NT2/D1 (cell line): Measurements from ENCODE around the gene VRK2.
"Not testable (repeated sequence)": the region's sequence is repeated elsewhere in the genome, so short reads cannot be mapped to it uniquely, and the experiment has no call there.

ENCODE experiments used
- DNase-seq: peaks from one replicate; pipeline ENCODE4 v3.0.0-alpha.2; 2011; ENCODE audit warnings: low read depth, low spot score
- H3K27me3 ChIP-seq: 2 replicates; pipeline ENCODE4 v1.6.0; 2011; ENCODE audit warnings: mild to moderate bottlenecking; ENCODE audit not compliant: insufficient read length, insufficient read depth
- H3K36me3 ChIP-seq: 2 replicates; pipeline ENCODE4 v1.6.1; 2011; ENCODE audit warnings: mild to moderate bottlenecking, low read length, mixed read lengths; ENCODE audit not compliant: insufficient read depth, insufficient read length
- H3K4me1 ChIP-seq: 2 replicates; pipeline ENCODE4 v1.5.1; 2011; ENCODE audit not compliant: insufficient read depth, insufficient read length
- H3K4me3 ChIP-seq: 2 replicates; pipeline ENCODE4 v1.5.1; 2011; ENCODE audit warnings: low read depth; ENCODE audit not compliant: insufficient read length
- H3K9ac ChIP-seq: 2 replicates; pipeline ENCODE4 v1.6.0; 2011; ENCODE audit warnings: low read depth; ENCODE audit not compliant: insufficient read length
- H3K9me3 ChIP-seq: 2 replicates; pipeline ENCODE4 v1.5.1; 2011; ENCODE audit warnings: mild to moderate bottlenecking, low read length; ENCODE audit not compliant: insufficient read depth
- SUZ12 ChIP-seq: IDR thresholded peaks from 2 replicates; pipeline ENCODE4 v1.6.1; 2011; ENCODE audit not compliant: insufficient read length, insufficient read depth; ENCODE audit errors: extremely low read depth
- YY1 ChIP-seq: IDR thresholded peaks from 2 replicates; pipeline ENCODE4 v1.6.1; 2011; ENCODE audit not compliant: insufficient read length, insufficient read depth
- ZNF274 ChIP-seq: IDR thresholded peaks from 2 replicates; pipeline ENCODE4 v1.6.1; 2011; ENCODE audit warnings: mild to moderate bottlenecking, low read depth, low read length

VRK2 gene

GRCh38 chr2:58070765-58071164 is 24.2 kb downstream of the VRK2 start:
- Histone ChIP-seq H3K4me1 (no peaks in the 10 kb centered on the region), H3K9me3 (no peaks in the 10 kb centered on the region), H3K36me3 (no peaks in the 10 kb centered on the region), H3K4me3 (no peak overlapping the region), H3K9ac (no peak overlapping the region), H3K27me3 (no peaks in the 10 kb centered on the region)
- no peak for DNase-seq
- TF ChIP-seq ZNF274 = no peak
- TF ChIP-seq YY1 = no peak
- no peak for TF ChIP-seq SUZ12

- Histone ChIP-seq H3K9me3 (no peaks in the 10 kb centered on the region), H3K4me3 (no peak overlapping the region), H3K4me1 (no peaks in the 10 kb centered on the region), H3K9ac (no peak overlapping the region), H3K36me3 (no peaks in the 10 kb centered on the region), H3K27me3 (no peaks in the 10 kb centered on the region)
- TF ChIP-seq SUZ12 (no peak), YY1 (no peak), ZNF274 (no peak)
- no peak for DNase-seq
These were observed 25.5 kb downstream of the VRK2 start for GRCh38 chr2:58072102-58072501.

GRCh38 chr2:58073008-58073407 is 26.4 kb downstream of the VRK2 start:
- TF ChIP-seq YY1 (no peak), SUZ12 (no peak), ZNF274 (no peak)
- no peak overlapping the region for H3K4me3 ChIP-seq
- no peaks in the 10 kb centered on the region for H3K27me3 ChIP-seq
- no peaks in the 10 kb centered on the region for H3K4me1 ChIP-seq
- H3K9ac ChIP-seq = no peak overlapping the region
- no peaks in the 10 kb centered on the region for H3K9me3 ChIP-seq
- H3K36me3 ChIP-seq = no peaks in the 10 kb centered on the region
- no peak for DNase-seq

GRCh38 chr2:58073751-58074150 is 27.1 kb downstream of the VRK2 start:
- DNase-seq = no peak
- Histone ChIP-seq H3K4me3 (no peak overlapping the region), H3K36me3 (no peaks in the 10 kb centered on the region), H3K9ac (no peak overlapping the region), H3K9me3 (no peaks in the 10 kb centered on the region), H3K4me1 (no peaks in the 10 kb centered on the region), H3K27me3 (no peaks in the 10 kb centered on the region)
- TF ChIP-seq SUZ12 = no peak
- TF ChIP-seq ZNF274 = no peak

- DNase-seq = no peak
- H3K4me1 ChIP-seq = no peaks in the 10 kb centered on the region
These were observed 34.4 kb downstream of the VRK2 start for GRCh38 chr2:58081000-58081399.

GRCh38 chr2:58089081-58089480 is 42.5 kb downstream of the VRK2 start:
- Histone ChIP-seq H3K9me3 (no peaks in the 10 kb centered on the region), H3K4me3 (no peak overlapping the region), H3K4me1 (no peaks in the 10 kb centered on the region), H3K9ac (no peak overlapping the region), H3K27me3 (no peaks in the 10 kb centered on the region), H3K36me3 (peaks cover 3% of the 10 kb centered on the region)
- no peak for TF ChIP-seq SUZ12
- DNase-seq = no peak

More at GRCh38 chr2:58081000-58081399, 34.4 kb downstream of the VRK2 start:
- no peak for TF ChIP-seq ZNF274
- no peaks in the 10 kb centered on the region for H3K9me3 ChIP-seq
- no peak overlapping the region for H3K9ac ChIP-seq
- no peaks in the 10 kb centered on the region for H3K27me3 ChIP-seq
- H3K4me3 ChIP-seq = no peak overlapping the region
- no peaks in the 10 kb centered on the region for H3K36me3 ChIP-seq

GRCh38 chr2:58092772-58093171 is 46.2 kb downstream of the VRK2 start:
- H3K9me3 ChIP-seq, H3K27me3 ChIP-seq, H3K4me3 ChIP-seq, H3K4me1 ChIP-seq, H3K9ac ChIP-seq, DNase-seq, H3K36me3 ChIP-seq: not testable (repeated sequence)

- Histone ChIP-seq H3K4me3 (no peak overlapping the region), H3K9ac (no peak overlapping the region), H3K27me3 (no peaks in the 10 kb centered on the region), H3K9me3 (no peaks in the 10 kb centered on the region), H3K36me3 (no peaks in the 10 kb centered on the region), H3K4me1 (no peaks in the 10 kb centered on the region)
- DNase-seq = no peak
- no peak for TF ChIP-seq ZNF274
- TF ChIP-seq YY1 = no peak
- no peak for TF ChIP-seq SUZ12
These were observed 50.4 kb downstream of the VRK2 start for GRCh38 chr2:58097025-58097424.
